Endothelial cell (in vitro differentiated cells): Measurements from ENCODE around the gene C19orf12. TPM values are rescaled to one million over a fixed set of nuclear protein-coding genes. Genes with fewer than 3 reads are reported as not detected.

ENCODE experiments used
- DNase-seq: peaks from one replicate; pipeline ENCODE4 v3.0.0; 2021; ENCODE audit warnings: low spot score
- H3K27ac Mint-ChIP-seq: one replicate; pipeline ENCODE4 v1.8.0; 2021; ENCODE audit warnings: mixed read lengths, inconsistent platforms; ENCODE audit not compliant: unreplicated experiment
- H3K27me3 Mint-ChIP-seq: one replicate; pipeline ENCODE4 v1.8.0; 2021; ENCODE audit warnings: mild to moderate bottlenecking, moderate library complexity, mixed read lengths, inconsistent platforms; ENCODE audit not compliant: unreplicated experiment
- H3K36me3 Mint-ChIP-seq: one replicate; pipeline ENCODE4 v1.8.0; 2021; ENCODE audit warnings: mild to moderate bottlenecking, low read depth, mixed read lengths, inconsistent platforms; ENCODE audit not compliant: unreplicated experiment
- H3K4me1 Mint-ChIP-seq: one replicate; pipeline ENCODE4 v1.8.0; 2021; ENCODE audit warnings: mild to moderate bottlenecking, mixed read lengths, inconsistent platforms; ENCODE audit not compliant: unreplicated experiment
- H3K4me3 Mint-ChIP-seq: one replicate; pipeline ENCODE4 v1.8.0; 2021; ENCODE audit warnings: mild to moderate bottlenecking, mixed read lengths, inconsistent platforms; ENCODE audit not compliant: unreplicated experiment
- H3K9me3 Mint-ChIP-seq: one replicate; pipeline ENCODE4 v1.8.0; 2021; ENCODE audit warnings: mixed read lengths, inconsistent platforms; ENCODE audit not compliant: unreplicated experiment
- total RNA-seq: library from RNA; stranded (reverse); fragmentation: NEBNext Ultra II Directional; extraction: Animal tissue kit (Norgen Biotek cat#: 25700); gene quantifications from one replicate; pipeline ENCODE4 v1.2.1, GENCODE V29; 2021; ENCODE audit not compliant: unreplicated experiment
- TF ChIP-seq, protein P1 (sequence below): fragments of 200-600 bp; sonication (generic); IDR thresholded peaks from one replicate; pipeline ENCODE4 v1.5.0; 2021; ENCODE audit warnings: antibody characterized with exemption; ENCODE audit not compliant: unreplicated experiment

C19orf12 gene
- total RNA-seq, 1 donor from 2014 or later, result 6.1 TPM

DNA sequence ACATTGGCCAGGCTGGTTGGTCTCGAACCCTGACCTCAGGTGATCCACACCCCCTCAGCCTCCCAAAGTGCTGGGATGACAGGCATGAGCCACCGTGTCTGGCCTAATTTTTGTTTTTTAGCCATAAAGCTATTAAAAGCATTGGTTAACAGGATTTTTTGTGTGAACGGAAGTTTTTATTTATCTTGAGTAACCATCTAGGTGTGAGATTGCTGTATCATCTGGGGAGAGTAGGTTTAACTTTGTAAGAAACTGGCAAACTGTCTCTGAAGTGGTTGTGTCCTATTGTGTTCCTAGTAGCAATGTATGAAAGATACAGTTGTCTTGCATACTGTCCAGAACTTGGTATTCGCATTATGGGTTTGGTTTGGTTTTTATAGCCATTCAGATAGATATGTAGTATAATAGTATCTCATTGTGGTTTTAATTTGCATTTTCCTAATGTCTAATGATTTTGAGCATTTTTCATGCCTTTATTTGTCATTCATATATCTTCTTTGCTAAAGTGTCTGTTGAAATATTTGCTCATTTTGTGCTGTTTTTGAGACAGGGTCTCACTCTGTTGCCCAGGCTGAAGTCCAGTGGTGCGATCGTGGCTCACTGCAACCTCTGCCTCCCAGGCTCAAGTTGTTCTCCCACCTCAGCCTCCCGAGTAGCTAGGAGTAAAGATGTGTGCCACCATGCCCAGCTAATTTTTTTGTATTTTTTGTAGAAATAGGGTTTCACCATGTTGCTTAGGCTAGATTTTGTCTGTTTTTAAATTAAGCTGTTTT lies 63.3 kb downstream of the C19orf12 start:
- H3K27me3 Mint-ChIP-seq, result no peaks in the 10 kb centered on the region
- no peaks in the 10 kb centered on the region for H3K9me3 Mint-ChIP-seq
- H3K4me3 Mint-ChIP-seq, result no peak overlapping the region
- H3K36me3 Mint-ChIP-seq, result no peaks in the 10 kb centered on the region
- H3K27ac Mint-ChIP-seq, result no peak overlapping the region
- TF ChIP-seq, protein P1, sequence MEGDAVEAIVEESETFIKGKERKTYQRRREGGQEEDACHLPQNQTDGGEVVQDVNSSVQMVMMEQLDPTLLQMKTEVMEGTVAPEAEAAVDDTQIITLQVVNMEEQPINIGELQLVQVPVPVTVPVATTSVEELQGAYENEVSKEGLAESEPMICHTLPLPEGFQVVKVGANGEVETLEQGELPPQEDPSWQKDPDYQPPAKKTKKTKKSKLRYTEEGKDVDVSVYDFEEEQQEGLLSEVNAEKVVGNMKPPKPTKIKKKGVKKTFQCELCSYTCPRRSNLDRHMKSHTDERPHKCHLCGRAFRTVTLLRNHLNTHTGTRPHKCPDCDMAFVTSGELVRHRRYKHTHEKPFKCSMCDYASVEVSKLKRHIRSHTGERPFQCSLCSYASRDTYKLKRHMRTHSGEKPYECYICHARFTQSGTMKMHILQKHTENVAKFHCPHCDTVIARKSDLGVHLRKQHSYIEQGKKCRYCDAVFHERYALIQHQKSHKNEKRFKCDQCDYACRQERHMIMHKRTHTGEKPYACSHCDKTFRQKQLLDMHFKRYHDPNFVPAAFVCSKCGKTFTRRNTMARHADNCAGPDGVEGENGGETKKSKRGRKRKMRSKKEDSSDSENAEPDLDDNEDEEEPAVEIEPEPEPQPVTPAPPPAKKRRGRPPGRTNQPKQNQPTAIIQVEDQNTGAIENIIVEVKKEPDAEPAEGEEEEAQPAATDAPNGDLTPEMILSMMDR, result no peak
- DNase-seq, result no peak
- H3K4me1 Mint-ChIP-seq, result no peaks in the 10 kb centered on the region

DNA sequence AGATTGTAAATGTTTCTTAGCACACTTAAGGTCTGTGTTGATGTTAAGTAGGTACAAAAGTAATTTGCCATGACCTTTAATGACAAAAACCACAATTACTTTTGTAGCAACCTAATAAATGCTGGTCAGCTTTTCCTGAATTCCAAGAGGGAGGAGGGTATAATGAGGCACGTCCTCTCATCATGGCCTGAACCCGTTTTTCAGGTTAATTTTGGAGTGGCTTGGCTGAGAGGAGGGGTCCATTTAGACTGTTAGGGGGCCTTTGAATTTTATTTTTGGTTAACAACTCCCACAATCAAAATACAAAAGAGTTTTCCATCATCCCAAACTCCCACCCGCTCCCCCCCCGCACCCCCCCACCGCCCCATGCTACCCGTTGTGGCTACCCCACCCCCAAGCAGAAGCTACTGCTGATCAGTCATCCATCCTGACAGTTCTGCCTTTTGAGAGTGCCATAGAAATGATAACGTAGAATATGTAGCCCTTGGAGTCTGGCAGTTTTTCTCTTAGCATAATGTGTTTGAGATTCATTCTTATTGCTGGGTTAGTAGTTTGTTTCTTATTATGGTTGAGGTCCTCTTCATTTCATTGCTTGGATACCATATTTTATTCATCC lies 64.2 kb downstream of the C19orf12 start:
- no peaks in the 10 kb centered on the region for H3K36me3 Mint-ChIP-seq
- DNase-seq, result no peak
- H3K9me3 Mint-ChIP-seq, result no peaks in the 10 kb centered on the region
- no peaks in the 10 kb centered on the region for H3K27me3 Mint-ChIP-seq
- H3K4me3 Mint-ChIP-seq, result no peak overlapping the region
- H3K4me1 Mint-ChIP-seq, result no peaks in the 10 kb centered on the region
- no peak overlapping the region for H3K27ac Mint-ChIP-seq
- TF ChIP-seq, protein P1, result no peak

Other genes starting within 250 kb of the C19orf12 start
- gene VSTM2B, start 189.3 kb downstream of the C19orf12 start, total RNA-seq, result 0.18 TPM
- gene POP4, start 109.0 kb downstream of the C19orf12 start, total RNA-seq, result 48.8 TPM
- 0.77 TPM for gene PLEKHF1, start 49.8 kb downstream of the C19orf12 start, total RNA-seq
- gene CCNE1, start 96.7 kb upstream of the C19orf12 start, total RNA-seq, result 2.3 TPM
- gene URI1, start 227.0 kb upstream of the C19orf12 start, total RNA-seq, result 38.2 TPM